C4-2B (cell line): ENCODE results near the gene MSI2.

Experiments used
- H3K27ac ChIP-seq: fragments of 450-650 bp; 2 replicates; pipeline ENCODE4 v1.5.1; 2017
- CTCF ChIP-seq: fragments of 450-650 bp; conservative IDR thresholded peaks from 2 replicates; pipeline ENCODE4 v1.5.1; 2017; ENCODE audit warnings: mild to moderate bottlenecking
- ZFX ChIP-seq: fragments of 450-650 bp; IDR thresholded peaks from 2 replicates; pipeline ENCODE4 v1.6.1; 2017

MSI2 gene

GRCh38 chr17:57561072-57561861 lies 304.9 kb downstream of the MSI2 start:
- H3K27ac ChIP-seq = no peak overlapping the region
- TF ChIP-seq ZFX (no peak), CTCF (no peak)

- TF ChIP-seq ZFX = no peak
- H3K27ac ChIP-seq = no peak overlapping the region
Measured at GRCh38 chr17:57562184-57562698, 305.9 kb downstream of the MSI2 start.

GRCh38 chr17:57563958-57564357 lies 307.6 kb downstream of the MSI2 start:
- no peak overlapping the region for H3K27ac ChIP-seq
- TF ChIP-seq ZFX = no peak
- TF ChIP-seq CTCF = no peak

GRCh38 chr17:57565176-57565575 lies 308.9 kb downstream of the MSI2 start:
- TF ChIP-seq ZFX (no peak), CTCF (no peak)

GRCh38 chr17:57566721-57567120 lies 310.4 kb downstream of the MSI2 start:
- no peak overlapping the region for H3K27ac ChIP-seq
- no peak for TF ChIP-seq CTCF
- no peak for TF ChIP-seq ZFX

More at GRCh38 chr17:57565176-57565575, 308.9 kb downstream of the MSI2 start:
- H3K27ac ChIP-seq = no peak overlapping the region

- no peak for TF ChIP-seq ZFX
- TF ChIP-seq CTCF = no peak
- H3K27ac ChIP-seq = no peak overlapping the region
Measured at GRCh38 chr17:57567251-57567650, 310.9 kb downstream of the MSI2 start.

- TF ChIP-seq CTCF = no peak
- no peak for TF ChIP-seq ZFX
- H3K27ac ChIP-seq = no peak overlapping the region
Measured at GRCh38 chr17:57568340-57568739, 312.0 kb downstream of the MSI2 start.

- H3K27ac ChIP-seq = no peak overlapping the region
- TF ChIP-seq ZFX (no peak), CTCF (no peak)
Measured at GRCh38 chr17:57569021-57569420, 312.7 kb downstream of the MSI2 start.
